IMR-90 (cell line): Measurements from ENCODE around the gene ANO10. TPM values are rescaled to one million over a fixed set of nuclear protein-coding genes. Genes with fewer than 3 reads are reported as not detected.

Experiments used
- ATAC-seq: fragments of 200-7000 bp; cut with Tn5 transposase; 2 replicates; pipeline ENCODE4 v1.9.1; 2020; ENCODE audit warnings: low read depth, mild to moderate bottlenecking, moderate library complexity
- BruUV-seq: library from RNA; stranded (reverse); fragments of 400-500 nt; replicated peaks from 2 replicates; lab custom pipeline; 2021; lab: Mats Ljungman, UMichigan
- CTCF ChIA-PET: fragments of 300-600 bp; formaldehyde crosslinking; extraction: SDS; loops from one replicate; lab custom pipeline; 2021; ENCODE audit warnings: antibody characterized with exemption; lab: Yijun Ruan, JAX
- POLR2A ChIA-PET: fragments of 300-600 bp; sonication (Branson Sonifier 250); formaldehyde crosslinking; loops from one replicate; lab custom pipeline; 2022; ENCODE audit warnings: antibody characterized with exemption; ENCODE audit not compliant: unreplicated experiment; lab: Charles Lee
- DNase-seq: peaks from one replicate; pipeline ENCODE4 v3.0.0; 2013
- H2AFZ ChIP-seq: replicated peaks from 2 replicates; pipeline ENCODE3; 2013; ENCODE audit warnings: low read length, mild to moderate bottlenecking; ENCODE audit not compliant: poor library complexity
- H2AK5ac ChIP-seq: 2 replicates; pipeline ENCODE4 v1.6.1; 2013; ENCODE audit warnings: low read depth, low read length, inconsistent platforms
- H2AK9ac ChIP-seq: replicated peaks from 2 replicates; pipeline ENCODE3; 2013; ENCODE audit warnings: mild to moderate bottlenecking, low read depth, low read length, moderate library complexity; ENCODE audit not compliant: poor library complexity
- H2BK120ac ChIP-seq: 2 replicates; pipeline ENCODE4 v1.6.1; 2013; ENCODE audit warnings: low read depth, low read length, inconsistent platforms
- H2BK15ac ChIP-seq: 3 replicates; pipeline ENCODE4 v1.6.1; 2013; ENCODE audit warnings: low read depth, low read length, inconsistent platforms
- H2BK20ac ChIP-seq: 2 replicates; pipeline ENCODE4 v1.6.1; 2013; ENCODE audit warnings: low read depth, mild to moderate bottlenecking, inconsistent platforms, low read length, moderate library complexity
- H2BK5ac ChIP-seq: 2 replicates; pipeline ENCODE4 v1.6.1; 2013; ENCODE audit warnings: mild to moderate bottlenecking, low read depth, low read length, inconsistent platforms; ENCODE audit not compliant: poor library complexity, severe bottlenecking
- H3K14ac ChIP-seq: replicated peaks from 2 replicates; pipeline ENCODE4 v1.6.1; 2013; ENCODE audit warnings: low read depth, low read length, inconsistent platforms
- H3K18ac ChIP-seq: 2 replicates; pipeline ENCODE4 v1.6.1; 2013; ENCODE audit warnings: low read depth, low read length, control low read depth
- H3K23ac ChIP-seq: 2 replicates; pipeline ENCODE4 v1.6.1; 2013; ENCODE audit warnings: low read depth, low read length, inconsistent platforms
- H3K27ac ChIP-seq: 2 replicates; pipeline ENCODE4 v1.5.1; 2013; ENCODE audit warnings: mild to moderate bottlenecking, control low read depth, low read length; ENCODE audit not compliant: insufficient read depth
- H3K27me3 ChIP-seq: 2 replicates; pipeline ENCODE4 v1.6.1; 2013; ENCODE audit warnings: low read length; ENCODE audit not compliant: control insufficient read depth, insufficient read depth
- H3K36me3 ChIP-seq: 2 replicates; pipeline ENCODE4 v1.6.1; 2013; ENCODE audit warnings: low read length, mixed read lengths; ENCODE audit not compliant: control insufficient read depth, insufficient read depth
- H3K4ac ChIP-seq: 2 replicates; pipeline ENCODE4 v1.6.1; 2013; ENCODE audit warnings: low read depth, low read length, inconsistent platforms
- H3K4me1 ChIP-seq: 2 replicates; pipeline ENCODE4 v1.6.1; 2013; ENCODE audit warnings: low read length, mixed read lengths; ENCODE audit not compliant: control insufficient read depth, insufficient read depth
- H3K4me2 ChIP-seq: 2 replicates; pipeline ENCODE4 v1.6.1; 2013; ENCODE audit warnings: low read depth, mild to moderate bottlenecking, control low read depth, low read length, moderate library complexity
- H3K4me3 ChIP-seq: 2 replicates; pipeline ENCODE4 v1.5.1; 2013; ENCODE audit warnings: low read depth, mild to moderate bottlenecking, control low read depth, low read length, moderate library complexity; ENCODE audit not compliant: insufficient read depth
- H3K56ac ChIP-seq: 2 replicates; pipeline ENCODE4 v1.6.1; 2013; ENCODE audit warnings: low read length, inconsistent platforms; ENCODE audit not compliant: insufficient read depth; ENCODE audit errors: extremely low read depth
- H3K79me1 ChIP-seq, 2 experiments: 2 replicates each; pipeline ENCODE4 v1.6.1; 2013; ENCODE audit warnings: low read length in 2 of 2, inconsistent platforms in 1 of 2, low read depth in 1 of 2
- H3K9ac ChIP-seq: 2 replicates; pipeline ENCODE4 v1.6.1; 2013; ENCODE audit warnings: low read depth, low read length, control low read depth
- H3K9me1 ChIP-seq: 2 replicates; pipeline ENCODE4 v1.6.1; 2013; ENCODE audit warnings: low read length, inconsistent platforms; ENCODE audit not compliant: insufficient read depth
- H3K9me3 ChIP-seq: 2 replicates; pipeline ENCODE4 v1.6.1; 2013; ENCODE audit warnings: low read length; ENCODE audit not compliant: control insufficient read depth, insufficient read depth
- H4K20me1 ChIP-seq: 2 replicates; pipeline ENCODE4 v1.6.1; 2013; ENCODE audit warnings: low read length, inconsistent platforms; ENCODE audit not compliant: insufficient read depth
- H4K5ac ChIP-seq: 2 replicates; pipeline ENCODE4 v1.6.1; 2013; ENCODE audit warnings: mild to moderate bottlenecking, low read depth, low read length, control low read depth
- H4K8ac ChIP-seq, 2 experiments: 2 replicates each; pipeline ENCODE4 v1.6.1; 2013; ENCODE audit warnings: low read depth in 2 of 2, low read length in 2 of 2, control low read depth in 1 of 2, inconsistent platforms in 1 of 2
- H4K91ac ChIP-seq: 2 replicates; pipeline ENCODE4 v1.6.1; 2013; ENCODE audit warnings: low read depth, low read length, inconsistent platforms; ENCODE audit not compliant: insufficient read depth
- BHLHE40 ChIP-seq: fragments of 150-350 bp; IDR thresholded peaks from 2 replicates; pipeline ENCODE4 v1.6.1; 2016; ENCODE audit warnings: mild to moderate bottlenecking, low read depth, low read length
- CEBPB ChIP-seq: IDR thresholded peaks from 2 replicates; pipeline ENCODE4 v1.6.1; 2012; ENCODE audit warnings: low read depth, low read length, improper control_type of control experiment
- CHD1 ChIP-seq: IDR thresholded peaks from 2 replicates; pipeline ENCODE4 v1.6.1; 2012; ENCODE audit warnings: low read depth, low read length, improper control_type of control experiment
- FOS ChIP-seq: fragments of 150-350 bp; IDR thresholded peaks from 2 replicates; pipeline ENCODE4 v1.6.1; 2016; ENCODE audit warnings: low read depth, low read length
- MAFK ChIP-seq: IDR thresholded peaks from 2 replicates; pipeline ENCODE4 v1.6.1; 2012; ENCODE audit warnings: low read depth, low read length, improper control_type of control experiment
- MAZ ChIP-seq: IDR thresholded peaks from 2 replicates; pipeline ENCODE4 v1.6.1; 2012; ENCODE audit warnings: low read depth, mild to moderate bottlenecking, low read length, improper control_type of control experiment, moderate library complexity, borderline replicate concordance
- MXI1 ChIP-seq: IDR thresholded peaks from 2 replicates; pipeline ENCODE4 v1.6.1; 2012; ENCODE audit warnings: low read depth, mild to moderate bottlenecking, low read length, moderate library complexity, borderline replicate concordance
- NFE2L2 ChIP-seq: fragments of 150-350 bp; IDR thresholded peaks from 2 replicates; pipeline ENCODE4 v1.6.1; 2016; ENCODE audit warnings: low read depth, mild to moderate bottlenecking, low read length
- POLR2A ChIP-seq: IDR thresholded peaks from 2 replicates; pipeline ENCODE4 v1.6.1; 2012; ENCODE audit warnings: mild to moderate bottlenecking, low read depth, low read length
- RAD21 ChIP-seq: IDR thresholded peaks from 2 replicates; pipeline ENCODE4 v1.6.1; 2012; ENCODE audit warnings: low read length, improper control_type of control experiment
- RCOR1 ChIP-seq: IDR thresholded peaks from 2 replicates; pipeline ENCODE4 v1.6.1; 2012; ENCODE audit warnings: mild to moderate bottlenecking, low read length, improper control_type of control experiment; ENCODE audit not compliant: insufficient replicate concordance
- RFX5 ChIP-seq: IDR thresholded peaks from 2 replicates; pipeline ENCODE4 v1.8.0; 2012; ENCODE audit warnings: low read depth, mild to moderate bottlenecking, low read length, moderate library complexity
- SMC3 ChIP-seq: fragments of 150-350 bp; IDR thresholded peaks from 2 replicates; pipeline ENCODE4 v1.6.1; 2016; ENCODE audit warnings: low read depth, mild to moderate bottlenecking, antibody characterized with exemption, low read length, moderate library complexity
- WGBS, 2 experiments: methylation state at CpG; one replicate each; pipeline versions ENCODE4 v1.1.5 to v1.1.7; 2013; ENCODE audit warnings: missing lambda C conversion rate in 2 of 2; ENCODE audit not compliant: insufficient read length in 1 of 2; ENCODE audit errors: extremely low coverage in 2 of 2; 5-methylcytosine and 5-hydroxymethylcytosine counted together
- dilution Hi-C: fragments of 300-500 bp; cut with HindIII; formaldehyde crosslinking; loops from one replicate; pipeline ENCODE4 v1.14.3; 2018; ENCODE audit warnings: low sequenced_read_pairs; ENCODE audit not compliant: unreplicated experiment
- in situ Hi-C: fragments of 300-500 bp; cut with MboI; formaldehyde crosslinking; loops from 3 replicates; pipeline ENCODE4 v1.14.3; 2019; ENCODE audit warnings: low sequenced_read_pairs, inconsistent platforms, mixed read lengths
- intact Hi-C: fragments of 100-400 bp; cut with micrococcal nuclease; formaldehyde crosslinking; loops from 2 replicates; pipeline ENCODE4 v1.10.0; 2022
- polyA plus RNA-seq, 3 experiments: library from polyadenylated mRNA; depleted of rRNA; stranded (reverse); fragments of >200 nt; gene quantifications; 2 replicates each; pipeline ENCODE4 v1.2.3, GENCODE V29; 2012; ENCODE audit warnings: low replicate concordance in 1 of 3
- total RNA-seq: library from RNA; depleted of rRNA; stranded (reverse); fragments of >200 nt; gene quantifications from 2 replicates; pipeline ENCODE4 v1.2.3, GENCODE V29; 2012
- TF ChIP-seq, protein P1 (sequence below): fragments of 150-350 bp; IDR thresholded peaks from 2 replicates; pipeline ENCODE4 v1.6.1; 2016; ENCODE audit warnings: low read depth, mild to moderate bottlenecking, low read length, moderate library complexity, borderline replicate concordance
- TF ChIP-seq, protein P2 (sequence below): fragments of 150-350 bp; IDR thresholded peaks from 2 replicates; pipeline ENCODE4 v1.6.1; 2017; ENCODE audit warnings: mild to moderate bottlenecking, antibody characterized with exemption, low read length, low read depth
- TF ChIP-seq, protein P3 (sequence below): conservative IDR thresholded peaks from 2 replicates; pipeline ENCODE4 v1.5.1; 2012; ENCODE audit warnings: mild to moderate bottlenecking, low read depth, low read length, improper control_type of control experiment

ANO10 gene
- total and polyA plus RNA-seq, 2 of the 4 experiments (the other 2 are of a cell fraction) = 28.5 to 41.6 TPM

DNA sequence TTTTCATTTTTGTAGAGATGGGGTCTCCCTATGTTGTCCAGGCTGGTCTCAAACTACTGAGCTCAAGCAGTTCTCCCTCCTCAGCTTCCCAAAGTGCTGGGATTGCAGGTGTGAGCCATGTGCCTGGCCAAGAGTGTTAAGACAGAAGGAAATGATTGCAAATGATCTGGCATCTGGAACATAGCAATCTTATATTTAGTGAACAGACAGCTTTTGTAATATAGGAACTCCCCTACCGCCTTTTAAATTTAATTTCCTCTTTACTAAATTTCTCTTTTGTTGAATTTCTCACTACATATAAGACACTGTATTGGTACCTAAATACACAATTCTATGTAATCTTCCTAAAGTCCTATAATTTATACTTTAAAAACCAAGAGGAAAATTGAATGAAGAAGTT is 13.1 kb downstream of the ANO10 start:
- POLR2A ChIA-PET = no interaction called here

More for the DNA sequence above, 13.1 kb downstream of the ANO10 start:
- Histone ChIP-seq H2AK9ac (no peak overlapping the region), H4K20me1 (peaks cover 9% of the 10 kb centered on the region; the same call in 1 of the 2 replicates), H3K27ac (no peak overlapping the region), H3K56ac (no peak overlapping the region), H2AK5ac (no peak overlapping the region), H3K27me3 (no peaks in the 10 kb centered on the region), H3K23ac (no peak overlapping the region), H3K4me3 (no peak overlapping the region), H2BK120ac (no peak overlapping the region), H3K36me3 (0 out of 2 replicates have a peak, but pooled peaks cover 3% of the 10 kb centered on the region), H3K9me3 (no peaks in the 10 kb centered on the region), H3K4ac (no peak overlapping the region), H2BK5ac (no peak overlapping the region), H3K9me1 (no peaks in the 10 kb centered on the region), H4K5ac (no peak overlapping the region), H3K79me1 (peaks cover 25 to 30% of the 10 kb centered on the region in 2 experiments), H4K91ac (no peak overlapping the region), H2AFZ (no peak overlapping the region), H3K14ac (no peak overlapping the region), H4K8ac (no peak overlapping the region), H3K18ac (no peak overlapping the region), H3K4me2 (no peak overlapping the region), H2BK15ac (no peak overlapping the region), H2BK20ac (no peak overlapping the region), H3K4me1 (no peaks in the 10 kb centered on the region), H3K9ac (no peak overlapping the region)
- TF ChIP-seq CHD1 (no peak), NFE2L2 (no peak), POLR2A (no peak), RAD21 (no peak), CEBPB (no peak), RCOR1 (no peak), SMC3 (no peak), FOS (no peak), MXI1 (no peak), RFX5 (no peak), MAZ (no peak), BHLHE40 (no peak), MAFK (no peak)
- TF ChIP-seq, protein P1, sequence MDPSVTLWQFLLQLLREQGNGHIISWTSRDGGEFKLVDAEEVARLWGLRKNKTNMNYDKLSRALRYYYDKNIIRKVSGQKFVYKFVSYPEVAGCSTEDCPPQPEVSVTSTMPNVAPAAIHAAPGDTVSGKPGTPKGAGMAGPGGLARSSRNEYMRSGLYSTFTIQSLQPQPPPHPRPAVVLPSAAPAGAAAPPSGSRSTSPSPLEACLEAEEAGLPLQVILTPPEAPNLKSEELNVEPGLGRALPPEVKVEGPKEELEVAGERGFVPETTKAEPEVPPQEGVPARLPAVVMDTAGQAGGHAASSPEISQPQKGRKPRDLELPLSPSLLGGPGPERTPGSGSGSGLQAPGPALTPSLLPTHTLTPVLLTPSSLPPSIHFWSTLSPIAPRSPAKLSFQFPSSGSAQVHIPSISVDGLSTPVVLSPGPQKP = no peak
- TF ChIP-seq, protein P2, sequence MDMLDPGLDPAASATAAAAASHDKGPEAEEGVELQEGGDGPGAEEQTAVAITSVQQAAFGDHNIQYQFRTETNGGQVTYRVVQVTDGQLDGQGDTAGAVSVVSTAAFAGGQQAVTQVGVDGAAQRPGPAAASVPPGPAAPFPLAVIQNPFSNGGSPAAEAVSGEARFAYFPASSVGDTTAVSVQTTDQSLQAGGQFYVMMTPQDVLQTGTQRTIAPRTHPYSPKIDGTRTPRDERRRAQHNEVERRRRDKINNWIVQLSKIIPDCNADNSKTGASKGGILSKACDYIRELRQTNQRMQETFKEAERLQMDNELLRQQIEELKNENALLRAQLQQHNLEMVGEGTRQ = no peak
- TF ChIP-seq, protein P3, sequence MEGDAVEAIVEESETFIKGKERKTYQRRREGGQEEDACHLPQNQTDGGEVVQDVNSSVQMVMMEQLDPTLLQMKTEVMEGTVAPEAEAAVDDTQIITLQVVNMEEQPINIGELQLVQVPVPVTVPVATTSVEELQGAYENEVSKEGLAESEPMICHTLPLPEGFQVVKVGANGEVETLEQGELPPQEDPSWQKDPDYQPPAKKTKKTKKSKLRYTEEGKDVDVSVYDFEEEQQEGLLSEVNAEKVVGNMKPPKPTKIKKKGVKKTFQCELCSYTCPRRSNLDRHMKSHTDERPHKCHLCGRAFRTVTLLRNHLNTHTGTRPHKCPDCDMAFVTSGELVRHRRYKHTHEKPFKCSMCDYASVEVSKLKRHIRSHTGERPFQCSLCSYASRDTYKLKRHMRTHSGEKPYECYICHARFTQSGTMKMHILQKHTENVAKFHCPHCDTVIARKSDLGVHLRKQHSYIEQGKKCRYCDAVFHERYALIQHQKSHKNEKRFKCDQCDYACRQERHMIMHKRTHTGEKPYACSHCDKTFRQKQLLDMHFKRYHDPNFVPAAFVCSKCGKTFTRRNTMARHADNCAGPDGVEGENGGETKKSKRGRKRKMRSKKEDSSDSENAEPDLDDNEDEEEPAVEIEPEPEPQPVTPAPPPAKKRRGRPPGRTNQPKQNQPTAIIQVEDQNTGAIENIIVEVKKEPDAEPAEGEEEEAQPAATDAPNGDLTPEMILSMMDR = no peak
- ATAC-seq (no peak), DNase-seq (no peak)
- CTCF ChIA-PET = no interaction called here
- in situ Hi-C loops = no loop called here
- dilution Hi-C loops = no loop called here
- intact Hi-C loops = no loop called here
- BruUV-seq = no TSS peak
- WGBS, 2 experiments = no CpG with 5 or more reads among the region's 1 CpG
